HCT116 (cell line): ENCODE measurements around the gene KCND3. TPM values are rescaled to one million over a fixed set of nuclear protein-coding genes. Genes with fewer than 3 reads are reported as not detected.
A peak's percentile ranks its signal among the peaks of the same experiment; 100 is the strongest.

Source experiments
- ATAC-seq: fragments of 200-7000 bp; cut with Tn5 transposase; 2 replicates; pipeline ENCODE4 v1.9.1; 2020; ENCODE audit warnings: mild to moderate bottlenecking, moderate library complexity
- BruUV-seq: library from RNA; stranded (reverse); fragments of 400-500 nt; replicated peaks from 2 replicates; lab custom pipeline; 2021; lab: Mats Ljungman, UMichigan
- CTCF ChIA-PET: fragments of 300-600 bp; sonication (Branson Sonifier 250); formaldehyde crosslinking; loops from one replicate; lab custom pipeline; 2021; ENCODE audit warnings: antibody characterized with exemption; lab: Charles Lee
- POLR2A ChIA-PET: fragments of 300-600, 350-600 bp; sonication (Branson Sonifier 250); formaldehyde crosslinking; loops from one replicate; lab custom pipeline; 2021; ENCODE audit warnings: antibody characterized with exemption; lab: Charles Lee
- RAD21 ChIA-PET, 2 experiments: fragments of 300-600 bp; sonication (Branson Sonifier 250); formaldehyde crosslinking; loops; one replicate each; lab custom pipeline; 2023; ENCODE audit warnings: low total read pairs in 2 of 2; ENCODE audit not compliant: uncharacterized antibody in 2 of 2, unreplicated experiment in 2 of 2, low non-redundant PET in 1 of 2; lab: Charles Lee
- DNase-seq: peaks from one replicate; pipeline ENCODE4 v3.0.0-alpha.2; 2010; ENCODE audit warnings: low read depth, low spot score
- H2AFZ ChIP-seq: fragments of 200-600 bp; shearing (Covaris generic), sonication (generic); 2 replicates; pipeline ENCODE4 v1.6.1; 2017; ENCODE audit warnings: low read depth, mixed run types, mixed read lengths, antibody characterized with exemption, low read length; ENCODE audit not compliant: poor library complexity, severe bottlenecking
- H3K27ac ChIP-seq: 2 replicates; pipeline ENCODE4 v1.5.1; 2012; ENCODE audit warnings: low read depth, low read length
- H3K27me3 ChIP-seq: fragments of 200-600 bp; sonication (generic); 2 replicates; pipeline ENCODE4 v1.6.1; 2016; ENCODE audit warnings: mixed run types, low read length, mixed read lengths; ENCODE audit not compliant: insufficient read depth
- H3K36me3 ChIP-seq, 2 experiments: fragments of 200-500 bp in 1 of 2; fragments of 200-600 bp in 1 of 2; sonication (Bioruptor generic) in 1 of 2; sonication (generic) in 1 of 2; 2 replicates each; pipeline versions ENCODE4 v1.5.1 to v1.6.1; 2014 to 2016; ENCODE audit warnings: low read length in 2 of 2, inconsistent platforms in 1 of 2, mixed read lengths in 1 of 2, mixed run types in 1 of 2; ENCODE audit not compliant: insufficient read depth in 2 of 2, control insufficient read depth in 1 of 2
- H3K4me1 ChIP-seq, 2 experiments: fragments of 200-600 bp in 1 of 2; sonication (generic) in 1 of 2; 2 replicates each; pipeline versions ENCODE4 v1.5.1 to v1.6.1; 2012 to 2017; ENCODE audit warnings: low read length in 2 of 2, inconsistent platforms in 1 of 2, mild to moderate bottlenecking in 1 of 2, mixed read lengths in 1 of 2, mixed run types in 1 of 2, moderate library complexity in 1 of 2; ENCODE audit not compliant: insufficient read depth in 2 of 2, control insufficient read depth in 1 of 2
- H3K4me2 ChIP-seq: fragments of 200-600 bp; sonication (generic); 2 replicates; pipeline ENCODE4 v1.6.1; 2017; ENCODE audit warnings: mixed run types, low read length, mixed read lengths
- H3K4me3 ChIP-seq, 2 experiments: fragments of 200-600 bp in 1 of 2; sonication (generic) in 1 of 2; replicated peaks in 1 of 2; 2 replicates each; pipeline ENCODE4 v1.5.1; 2011 to 2016; ENCODE audit warnings: low read length in 2 of 2, control low read depth in 1 of 2, low read depth in 1 of 2, mild to moderate bottlenecking in 1 of 2, mixed read lengths in 1 of 2, mixed run types in 1 of 2
- H3K79me2 ChIP-seq: fragments of 200-600 bp; sonication (generic); 2 replicates; pipeline ENCODE4 v1.6.1; 2017; ENCODE audit warnings: mild to moderate bottlenecking, mixed run types, low read length, moderate library complexity, mixed read lengths; ENCODE audit not compliant: insufficient read depth
- H3K9ac ChIP-seq: fragments of 200-600 bp; sonication (generic); 2 replicates; pipeline ENCODE4 v1.6.1; 2016; ENCODE audit warnings: low read length, mixed read lengths
- H3K9me2 ChIP-seq: fragments of 200-600 bp; sonication (generic), shearing (Covaris generic); 2 replicates; pipeline ENCODE4 v1.6.1; 2017; ENCODE audit warnings: mixed run types, mild to moderate bottlenecking, moderate library complexity; ENCODE audit not compliant: insufficient read depth
- H3K9me3 ChIP-seq, 2 experiments: fragments of 200-500 bp in 1 of 2; fragments of 200-600 bp in 1 of 2; sonication (Bioruptor generic) in 1 of 2; sonication (generic) in 1 of 2; 2 replicates each; pipeline ENCODE4 v1.6.1; 2014 to 2017; ENCODE audit warnings: low read length in 2 of 2, mixed read lengths in 2 of 2, inconsistent platforms in 1 of 2, low read depth in 1 of 2, mild to moderate bottlenecking in 1 of 2, mixed run types in 1 of 2, moderate library complexity in 1 of 2; ENCODE audit not compliant: control insufficient read depth in 1 of 2, insufficient read depth in 1 of 2
- H4K20me1 ChIP-seq: fragments of 200-600 bp; sonication (generic), shearing (Covaris generic); 2 replicates; pipeline ENCODE4 v1.6.1; 2017; ENCODE audit warnings: mixed run types, mild to moderate bottlenecking, moderate library complexity; ENCODE audit not compliant: insufficient read depth
- MAX ChIP-seq: IDR thresholded peaks from 2 replicates; pipeline ENCODE4 v1.6.1; 2012
- RAD21 ChIP-seq: IDR thresholded peaks from 2 replicates; pipeline ENCODE4 v1.6.1; 2012; ENCODE audit warnings: low read depth, mild to moderate bottlenecking
- SP1 ChIP-seq: IDR thresholded peaks from 2 replicates; pipeline ENCODE4 v1.6.1; 2012; ENCODE audit warnings: low read depth
- YY1 ChIP-seq: IDR thresholded peaks from 2 replicates; pipeline ENCODE4 v1.6.1; 2011; ENCODE audit warnings: low read length, low read depth, moderate library complexity, mild to moderate bottlenecking; ENCODE audit not compliant: insufficient replicate concordance; ENCODE audit errors: extremely low read depth
- ZNF274 ChIP-seq: fragments of 200-500 bp; sonication (Bioruptor generic); IDR thresholded peaks from 2 replicates; pipeline ENCODE4 v1.6.1; 2014; ENCODE audit warnings: mild to moderate bottlenecking, low read depth, low read length, inconsistent platforms
- intact Hi-C: fragments of 100-400 bp; cut with micrococcal nuclease; formaldehyde crosslinking; loops from 2 replicates; pipeline ENCODE4 v1.10.0; 2022
- total RNA-seq: library from RNA; stranded (reverse); gene quantifications from one replicate; pipeline ENCODE4 v1.2.1, GENCODE V29; 2021; ENCODE audit not compliant: unreplicated experiment
- TF ChIP-seq, protein P1 (sequence below), 3 experiments: fragments of 200-600 bp in 1 of 3; sonication (generic) in 1 of 3; IDR thresholded peaks in 2 of 3; conservative IDR thresholded peaks in 1 of 3; 2 replicates each; pipeline ENCODE4 v1.5.1; 2012 to 2017; ENCODE audit warnings: low read depth in 2 of 3, low read length in 2 of 3, antibody characterized with exemption in 1 of 3, borderline replicate concordance in 1 of 3, control low read depth in 1 of 3, mild to moderate bottlenecking in 1 of 3, mixed read lengths in 1 of 3, mixed run types in 1 of 3, moderate library complexity in 1 of 3; ENCODE audit not compliant: insufficient read depth in 1 of 3

The KCND3 gene
- total RNA-seq, 1 experiment from 2014 or later: 0.44 TPM

- CTCF ChIA-PET: no interaction called here
- TF ChIP-seq YY1 (no peak), ZNF274 (no peak), MAX (no peak), SP1 (no peak), RAD21 (no peak)
- TF ChIP-seq, protein P1, sequence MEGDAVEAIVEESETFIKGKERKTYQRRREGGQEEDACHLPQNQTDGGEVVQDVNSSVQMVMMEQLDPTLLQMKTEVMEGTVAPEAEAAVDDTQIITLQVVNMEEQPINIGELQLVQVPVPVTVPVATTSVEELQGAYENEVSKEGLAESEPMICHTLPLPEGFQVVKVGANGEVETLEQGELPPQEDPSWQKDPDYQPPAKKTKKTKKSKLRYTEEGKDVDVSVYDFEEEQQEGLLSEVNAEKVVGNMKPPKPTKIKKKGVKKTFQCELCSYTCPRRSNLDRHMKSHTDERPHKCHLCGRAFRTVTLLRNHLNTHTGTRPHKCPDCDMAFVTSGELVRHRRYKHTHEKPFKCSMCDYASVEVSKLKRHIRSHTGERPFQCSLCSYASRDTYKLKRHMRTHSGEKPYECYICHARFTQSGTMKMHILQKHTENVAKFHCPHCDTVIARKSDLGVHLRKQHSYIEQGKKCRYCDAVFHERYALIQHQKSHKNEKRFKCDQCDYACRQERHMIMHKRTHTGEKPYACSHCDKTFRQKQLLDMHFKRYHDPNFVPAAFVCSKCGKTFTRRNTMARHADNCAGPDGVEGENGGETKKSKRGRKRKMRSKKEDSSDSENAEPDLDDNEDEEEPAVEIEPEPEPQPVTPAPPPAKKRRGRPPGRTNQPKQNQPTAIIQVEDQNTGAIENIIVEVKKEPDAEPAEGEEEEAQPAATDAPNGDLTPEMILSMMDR (IDR thresholded peaks at IDR 0.05 in 2 of 3, conservative IDR thresholded peaks at IDR 0.05 in 1 of 3; ENCODE audit: borderline replicate concordance in 1 of 3, insufficient read depth in 1 of 3, low read depth in 2 of 3, low read length in 2 of 3): 0 out of 6 replicates have a peak, but pooled peaks of 1 of the 3 experiments have one; percentile 10
Observed at GRCh38 chr1:111784273-111784901, 205.1 kb downstream of the KCND3 start.

More at GRCh38 chr1:111784273-111784901, 205.1 kb downstream of the KCND3 start:
- DNase-seq: no peak
- Histone ChIP-seq H3K9me3 (no peaks in the 10 kb centered on the region), H3K4me3 (no peak overlapping the region), H3K9me2 (no peaks in the 10 kb centered on the region), H3K27me3 (peaks cover 26% of the 10 kb centered on the region; the same call in 1 of the 2 replicates), H3K4me1 (no peaks in the 10 kb centered on the region), H4K20me1 (no peaks in the 10 kb centered on the region), H2AFZ (no peak overlapping the region), H3K36me3 (no peaks in the 10 kb centered on the region), H3K27ac (no peak overlapping the region), H3K9ac (no peak overlapping the region), H3K4me2 (no peak overlapping the region), H3K79me2 (no peaks in the 10 kb centered on the region)
- no peak for ATAC-seq
- intact Hi-C loops: no loop called here
- ChIA-PET POLR2A (no interaction called here), RAD21 (no interaction called here)
- no TSS peak for BruUV-seq
